Right kidney (tissue), 9 donors: Measurements from ENCODE around the gene ZNF320.
"Not testable (repeated sequence)": the region's sequence is repeated elsewhere in the genome, so short reads cannot be mapped to it uniquely, and the experiment has no call there.

Experiments
- DNase-seq: peaks from one replicate; pipeline ENCODE4 v3.0.0-alpha.2; 2016
- long read RNA-seq, 8 donors: transcript quantifications; one replicate each; lab custom pipeline, GENCODE V29; 2026

ZNF320 gene
- long read RNA-seq, donor 1, partial matches to known transcripts = 0 of 1 reads
- long read RNA-seq, donor 1, other reads (novel, unspliced or antisense) = 0 of 1 reads
- long read RNA-seq, donor 2 = 0 reads
- long read RNA-seq, donor 3 = 0 reads
- long read RNA-seq, donor 4, partial matches to known transcripts = 5 of 6 reads
- long read RNA-seq, donor 4, other reads (novel, unspliced or antisense) = 0 of 6 reads
- long read RNA-seq, donor 5, partial matches to known transcripts = 0 of 1 reads
- long read RNA-seq, donor 5, other reads (novel, unspliced or antisense) = 0 of 1 reads
- long read RNA-seq, donor 6, partial matches to known transcripts = 9 of 10 reads
- long read RNA-seq, donor 6, other reads (novel, unspliced or antisense) = 0 of 10 reads
- long read RNA-seq, donor 7, partial matches to known transcripts = 6 of 6 reads
- long read RNA-seq, donor 7, other reads (novel, unspliced or antisense) = 0 of 6 reads
- long read RNA-seq, donor 8 = 0 reads

GRCh38 chr19:52897138-52897935 lies at the start of gene ZNF320:
Gene ZNF320, minus strand, starts transcription at chr19:52897635. Its CDS starts 7,380 bp downstream, at chr19:52890255.
- DNase-seq = peak; percentile 82

GRCh38 chr19:52946322-52947310 lies 49.2 kb upstream of the ZNF320 start:
- DNase-seq = peak; percentile 53

DNA sequence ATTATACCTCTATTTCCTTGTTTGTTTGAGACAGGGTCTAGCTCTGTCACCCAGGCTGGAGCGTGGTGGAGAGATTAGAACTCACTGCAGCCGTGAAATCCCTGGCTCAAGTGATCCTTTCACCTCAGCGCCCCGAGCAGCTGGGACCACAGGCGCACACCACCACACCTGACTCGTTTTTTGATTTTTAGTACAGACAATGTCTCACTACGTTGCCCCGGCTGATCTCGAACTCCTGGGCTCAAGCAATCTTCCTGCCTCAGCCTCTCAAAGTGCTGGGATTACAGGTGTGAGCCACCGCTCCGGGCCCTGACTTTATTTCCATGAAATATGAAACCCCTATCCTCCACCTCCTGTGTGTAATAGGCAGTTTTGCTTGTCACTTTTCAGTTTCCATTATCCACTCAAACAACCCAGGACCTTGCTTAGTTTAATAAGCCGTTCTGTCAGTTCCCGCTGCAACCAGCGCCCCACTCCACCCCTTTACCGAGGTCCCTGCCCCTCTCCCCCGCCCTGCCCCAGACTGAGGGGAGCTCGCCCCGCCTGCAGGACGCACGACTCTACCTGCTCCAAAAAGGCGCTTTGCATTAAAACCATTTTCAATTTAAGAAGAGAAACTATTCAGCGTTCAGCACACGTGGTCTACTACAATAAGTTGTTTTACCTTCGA lies 48.4 kb upstream of the ZNF320 start:
- DNase-seq = peak; percentile 8

DNA sequence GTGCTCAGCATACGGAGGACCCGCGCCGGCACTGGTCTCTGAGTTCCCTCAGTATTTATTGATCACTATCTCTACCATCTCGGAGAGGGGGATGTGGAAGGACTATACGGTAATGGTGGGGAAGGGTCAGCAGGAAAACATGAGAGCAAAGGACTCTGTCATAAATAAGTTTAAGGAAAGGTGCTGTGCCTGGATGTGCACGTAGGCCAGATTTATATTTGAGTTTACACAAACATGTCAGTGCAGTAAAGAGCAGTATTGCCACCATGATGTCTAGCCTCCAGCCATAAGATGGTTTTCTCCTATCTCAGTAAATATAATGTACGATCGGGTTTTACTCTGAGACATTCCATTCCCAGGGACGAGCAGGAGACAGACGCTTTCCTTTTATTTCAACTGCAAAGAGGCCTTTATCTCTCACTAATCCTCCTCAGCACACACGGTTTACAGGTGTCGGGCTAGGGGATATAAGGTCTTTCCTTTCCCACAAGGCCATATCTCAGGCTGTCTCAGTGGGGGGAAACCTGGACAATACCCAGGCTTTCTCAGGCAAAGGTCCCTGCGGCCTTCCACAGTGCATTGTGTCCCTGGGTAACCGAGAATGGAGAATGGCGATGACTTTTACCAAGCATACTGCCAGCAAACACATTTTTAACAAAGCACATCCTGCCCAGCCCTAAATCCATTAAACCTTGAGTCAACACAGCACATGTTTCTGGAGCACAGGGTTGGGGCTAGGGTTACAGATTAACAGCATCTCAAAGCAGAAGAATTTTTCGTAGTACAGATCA lies 47.5 kb upstream of the ZNF320 start:
- peak; percentile 27 for DNase-seq

DNA sequence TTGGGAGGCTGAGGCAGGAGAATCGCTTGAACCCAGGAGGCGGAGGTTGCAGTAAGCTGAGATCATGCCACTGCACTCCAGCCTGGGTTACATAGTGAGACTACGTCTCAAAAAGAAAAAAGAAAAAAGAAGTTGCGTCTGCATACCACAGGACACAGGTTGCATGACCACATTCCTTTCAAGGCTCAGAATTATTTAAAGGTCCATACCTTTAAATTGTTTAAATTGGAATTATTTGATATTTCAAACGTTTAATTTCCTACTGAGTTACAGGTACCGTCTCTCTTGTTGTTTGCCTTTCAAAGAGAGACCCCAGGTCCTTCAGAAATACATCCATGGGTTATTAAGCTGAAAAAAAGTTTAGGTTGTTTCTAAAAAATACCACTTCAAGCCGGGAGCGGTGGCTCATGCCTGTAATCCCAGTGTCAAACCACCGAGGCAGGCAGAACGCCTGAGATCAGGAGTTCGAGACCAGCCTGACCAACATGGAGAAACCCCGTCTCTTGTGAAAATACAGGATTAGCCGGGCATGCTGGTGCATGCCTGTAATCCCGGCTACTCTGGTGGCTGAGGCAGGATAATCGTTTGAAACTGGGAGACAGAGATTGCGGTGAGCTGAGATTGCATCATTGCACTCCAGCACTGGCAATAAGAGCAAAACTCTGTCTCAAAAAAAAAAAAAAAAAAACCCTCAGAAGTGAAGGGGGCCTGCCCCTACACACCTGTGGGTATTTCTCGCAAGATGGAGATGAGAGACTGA lies 46.6 kb upstream of the ZNF320 start:
- DNase-seq = no peak

GRCh38 chr19:52943134-52943883 lies 45.9 kb upstream of the ZNF320 start:
- no peak for DNase-seq

- DNase-seq = peak; percentile 84
Observed at GRCh38 chr19:52942386-52943133, 45.1 kb upstream of the ZNF320 start.

DNA sequence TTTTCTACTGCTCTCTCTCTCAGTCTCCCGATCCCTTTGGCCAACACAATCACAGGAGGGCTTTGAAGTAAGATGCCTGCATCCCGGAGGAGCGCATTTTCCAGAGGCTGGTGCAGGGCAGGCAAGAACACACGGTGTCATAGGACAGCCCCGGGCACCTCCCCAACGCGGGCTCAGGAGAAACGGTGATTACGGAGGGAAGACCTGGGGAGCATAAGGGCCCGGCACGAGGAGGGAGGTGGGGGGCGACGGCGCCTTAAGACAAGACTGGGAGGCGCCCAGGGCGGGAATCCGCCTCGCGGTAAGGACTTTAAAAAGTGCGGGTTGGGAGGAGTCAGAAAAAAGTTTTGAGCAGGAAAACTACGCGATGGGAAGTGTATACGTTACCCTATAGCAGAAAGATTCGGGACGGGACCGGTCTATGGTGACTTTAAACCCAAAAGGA lies 44.5 kb upstream of the ZNF320 start:
- DNase-seq = peak; percentile 77

DNA sequence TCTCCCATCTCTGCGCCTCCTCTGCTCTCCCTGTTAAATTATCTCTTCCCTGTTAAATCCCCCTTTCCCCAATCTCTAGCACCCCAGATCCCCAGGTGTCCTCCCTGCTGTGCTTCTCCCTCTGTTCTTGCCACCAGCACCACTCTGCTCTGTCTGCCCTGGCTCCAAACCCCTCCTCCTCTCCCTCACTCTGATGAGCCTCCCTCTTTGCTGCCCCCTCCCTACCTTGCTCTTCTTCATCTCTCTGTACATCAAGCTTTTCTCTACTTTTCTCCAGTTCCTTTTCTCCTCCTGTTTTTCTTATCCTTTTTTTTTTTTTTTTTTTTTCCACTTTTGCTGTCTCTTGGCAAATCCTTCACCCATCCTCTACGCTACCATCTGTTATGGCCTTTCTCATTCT lies 44.1 kb upstream of the ZNF320 start:
- not testable (repeated sequence) for DNase-seq

DNA sequence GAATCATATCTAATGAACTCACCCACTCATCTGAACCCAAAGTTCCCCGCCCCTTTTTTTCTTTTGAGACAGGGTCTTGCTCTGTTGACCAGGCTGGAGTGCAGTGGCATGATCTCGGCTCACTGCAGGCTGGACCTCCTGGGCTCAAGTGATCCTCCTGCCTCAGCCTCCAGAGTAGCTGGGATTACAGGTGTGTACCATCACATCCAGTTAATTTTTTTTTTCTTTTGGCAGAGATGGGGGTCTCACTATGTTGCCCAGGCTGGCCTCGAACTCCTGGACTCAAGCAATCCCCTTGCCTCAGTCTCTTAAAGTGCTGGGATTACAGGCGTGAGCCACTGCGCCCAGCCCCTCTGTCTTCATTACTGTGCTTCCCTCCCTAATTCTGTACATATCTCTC lies 43.5 kb upstream of the ZNF320 start:
- not testable (repeated sequence) for DNase-seq

- no peak for DNase-seq
Observed at GRCh38 chr19:52938761-52939160, 41.3 kb upstream of the ZNF320 start.

DNA sequence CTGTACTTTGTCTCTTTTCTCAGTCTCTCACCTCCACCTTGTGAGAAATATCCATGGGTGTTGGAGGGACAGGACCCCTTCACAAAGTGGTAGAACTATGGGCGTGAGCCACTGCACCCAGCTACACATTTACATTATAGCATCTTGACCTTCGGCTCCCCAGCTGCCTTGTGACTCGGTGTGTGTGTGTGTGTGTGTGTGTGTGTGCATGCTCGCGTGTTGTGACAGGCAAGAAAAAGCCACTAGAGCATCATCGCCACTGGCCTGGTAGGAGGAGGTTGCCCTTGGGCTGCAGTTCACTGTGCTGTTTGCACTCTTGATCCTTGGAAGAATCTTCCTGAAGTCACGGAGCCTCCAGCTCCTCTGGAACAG lies 39.5 kb upstream of the ZNF320 start:
- DNase-seq = no peak

DNA sequence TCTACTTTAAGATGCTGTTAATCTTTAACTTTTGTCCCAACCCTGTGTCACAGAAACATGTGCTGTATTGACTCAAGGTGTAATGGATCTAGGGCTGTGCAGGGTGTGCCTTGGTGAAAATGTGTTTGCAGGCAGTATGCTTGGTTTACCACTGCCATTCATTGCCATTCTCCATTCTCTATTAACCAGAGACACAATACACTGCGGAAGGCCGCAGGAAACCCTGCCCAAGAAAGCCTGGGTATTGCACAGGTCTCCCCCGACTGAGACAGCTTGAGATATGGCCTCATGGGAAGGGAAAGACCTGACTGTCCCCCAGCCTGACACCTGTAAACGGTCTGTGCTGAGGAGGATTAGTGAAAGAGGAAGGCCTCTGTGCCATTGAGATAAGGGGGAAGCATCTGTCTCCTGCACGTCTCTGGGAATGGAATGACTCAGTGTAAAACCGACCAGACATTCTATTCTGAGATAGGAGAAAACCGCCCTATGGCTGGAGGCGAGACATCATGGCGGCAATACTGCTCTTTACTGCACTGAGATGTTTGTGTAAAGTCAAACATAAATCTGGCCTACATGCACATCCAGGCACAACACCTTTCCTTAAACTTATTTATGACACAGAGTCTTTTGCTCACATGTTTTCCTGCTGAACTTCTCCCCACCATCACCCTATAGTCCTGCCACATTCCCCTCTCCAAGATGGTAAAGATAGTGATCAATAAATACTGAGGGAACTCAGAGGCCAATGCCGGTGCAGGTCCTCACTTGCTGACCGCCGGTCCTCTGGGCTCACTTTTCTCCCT lies 38.9 kb upstream of the ZNF320 start:
- no peak for DNase-seq

GRCh38 chr19:52935434-52935833 lies 38.0 kb upstream of the ZNF320 start:
- DNase-seq = no peak

DNA sequence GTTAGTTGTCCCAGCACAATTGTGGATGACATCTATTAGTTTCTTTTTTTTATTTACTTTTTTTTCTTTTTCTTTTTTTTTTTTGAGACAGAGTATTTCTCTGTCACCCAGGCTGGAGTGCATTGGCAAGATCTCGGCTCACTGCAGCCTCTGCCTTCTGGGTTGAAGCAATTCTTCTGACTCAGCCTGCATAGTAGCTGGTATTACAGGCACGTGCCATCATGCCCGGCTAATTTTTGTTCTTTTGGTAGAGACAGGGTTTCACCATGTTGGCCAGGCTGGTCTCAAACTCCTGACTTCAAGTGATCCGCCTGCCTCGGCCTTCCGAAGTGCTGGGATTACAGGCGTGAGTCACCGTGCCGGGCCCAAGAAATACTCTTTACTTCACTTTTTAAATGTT lies 27.2 kb upstream of the ZNF320 start:
- not testable (repeated sequence) for DNase-seq

- DNase-seq = no peak
Observed at GRCh38 chr19:52923778-52924593, 26.6 kb upstream of the ZNF320 start.
